C4-2B (cell line): ENCODE results near the gene XIRP2.

ENCODE experiments used
- CTCF ChIP-seq: fragments of 450-650 bp; conservative IDR thresholded peaks from 2 replicates; pipeline ENCODE4 v1.5.1; 2017; ENCODE audit warnings: mild to moderate bottlenecking
- ZFX ChIP-seq: fragments of 450-650 bp; IDR thresholded peaks from 2 replicates; pipeline ENCODE4 v1.6.1; 2017

- TF ChIP-seq CTCF: no peak
- TF ChIP-seq ZFX: no peak
These were observed 116.8 kb downstream of the XIRP2 start for GRCh38 chr2:167005096-167005495.
